ENCODE measurements around the gene MTPN. TPM values are rescaled to one million over a fixed set of nuclear protein-coding genes. Genes with fewer than 3 reads are reported as not detected.

Gene MTPN
- total and polyA plus RNA-seq, 10 of the 15 experiments (the other 5 are each of a cell fraction or from before 2014, with no cell fraction given), result 38.7 to 146 (median 85.4) TPM

- Histone ChIP-seq H3K27ac (ENCODE audit: control insufficient read depth, insufficient read depth) (no peak overlapping the region), H3K4me1 (ENCODE audit: control insufficient read depth, insufficient read depth, low read length) (peaks cover 13% of the 10 kb centered on the region), H3K27me3 (replicated peaks in 1 of 2; ENCODE audit: control insufficient read depth in 2 of 2, insufficient read depth in 2 of 2, low read length in 1 of 2) (no peaks in the 10 kb centered on the region), H2AFZ (ENCODE audit: control insufficient read depth, low read depth, low read length) (no peak overlapping the region), H3K4me3 (no peak overlapping the region), H3K4me2 (ENCODE audit: control insufficient read depth, insufficient read depth) (peak overlapping the region; percentile 19; the same call in 1 of the 2 replicates), H4K20me1 (ENCODE audit: control insufficient read depth, insufficient read depth) (no peaks in the 10 kb centered on the region), H3K9ac (ENCODE audit: control insufficient read depth, insufficient read depth, low read length) (no peak overlapping the region), H3K79me2 (ENCODE audit: control insufficient read depth, insufficient read depth, low read length) (peaks cover 57% of the 10 kb centered on the region), H3K9me3 (replicated peaks; ENCODE audit: control insufficient read depth, insufficient read depth, low read length) (no peaks in the 10 kb centered on the region), H3K36me3 (ENCODE audit: control insufficient read depth in 2 of 2, insufficient read depth in 2 of 2, low read length in 1 of 2) (no peaks in the 10 kb centered on the region; a peak in 1 of 4 replicates)
- FAIRE-seq, result no peak
- POLR2A ChIA-PET, result interaction anchor here (0.5 kb wide), 1 partner anchor 1964 kb away, joined by 3 read pairs; no protein-coding TSS in a partner anchor
- in situ Hi-C loops (cut with MboI), result no loop called here
- peak; percentile 73 for ATAC-seq
- SMC1A ChIA-PET (ENCODE audit: uncharacterized antibody, unreplicated experiment), result interaction anchor here (0.6 to 2.4 kb wide), 7 partner anchors 9 to 46 kb away, joined by 3 to 13 read pairs (median 5); no protein-coding TSS in a partner anchor
- no peak for DNase-seq (ENCODE audit: low read depth, low spot score)
- 0% methylated on average over 3 of the region's 3 CpGs for WGBS (ENCODE audit: insufficient coverage, insufficient replicate concordance, low lambda C conversion rate, missing lambda C conversion rate)
- CTCF ChIA-PET, result interaction anchor here (1.4 to 2.3 kb wide), 2 partner anchors 18 to 71 kb away, joined by 4 to 7 read pairs; no protein-coding TSS in a partner anchor
- RAD21 ChIA-PET (ENCODE audit: unreplicated experiment), result interaction anchor here (0.6 to 1.1 kb wide), 7 partner anchors 28 to 228 kb away, joined by 3 read pairs; no protein-coding TSS in a partner anchor
- BruUV-seq (replicated peaks), result no TSS peak
- intact Hi-C loops (cut with micrococcal nuclease; ENCODE audit: unreplicated experiment), result loop anchor here (5.0 kb wide), 1 partner anchor 34 kb away; no protein-coding TSS in a partner anchor
- TF ChIP-seq STAT1 (conservative IDR thresholded peaks at IDR 0.05) (no peak), ASH2L (IDR thresholded peaks at IDR 0.05; ENCODE audit: borderline replicate concordance, low read depth) (no peak), SMAD1 (IDR thresholded peaks at IDR 0.05; ENCODE audit: low read depth, partially characterized antibody) (no peak), JUNB (IDR thresholded peaks at IDR 0.05) (peak; percentile 22; the same call in 1 of the 2 replicates), ZSCAN29 (IDR thresholded peaks at IDR 0.05) (no peak), JUND (IDR thresholded peaks at IDR 0.05; ENCODE audit: low read depth, low read length) (no peak), GATAD2B (conservative IDR thresholded peaks at IDR 0.05; ENCODE audit: low read depth) (no peak), RUNX3 (IDR thresholded peaks at IDR 0.05; ENCODE audit: low read length) (no peak), CUX1 (IDR thresholded peaks at IDR 0.05; ENCODE audit: insufficient replicate concordance, low read depth, low read length) (no peak), MTA3 (IDR thresholded peaks at IDR 0.05; ENCODE audit: borderline replicate concordance, low read length) (no peak)
- TF ChIP-seq, protein P1, sequence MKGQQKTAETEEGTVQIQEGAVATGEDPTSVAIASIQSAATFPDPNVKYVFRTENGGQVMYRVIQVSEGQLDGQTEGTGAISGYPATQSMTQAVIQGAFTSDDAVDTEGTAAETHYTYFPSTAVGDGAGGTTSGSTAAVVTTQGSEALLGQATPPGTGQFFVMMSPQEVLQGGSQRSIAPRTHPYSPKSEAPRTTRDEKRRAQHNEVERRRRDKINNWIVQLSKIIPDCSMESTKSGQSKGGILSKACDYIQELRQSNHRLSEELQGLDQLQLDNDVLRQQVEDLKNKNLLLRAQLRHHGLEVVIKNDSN (IDR thresholded peaks at IDR 0.05; ENCODE audit: borderline replicate concordance, extremely low read length, insufficient read depth, low read depth, low read length), result no peak
- TF ChIP-seq, protein P2, sequence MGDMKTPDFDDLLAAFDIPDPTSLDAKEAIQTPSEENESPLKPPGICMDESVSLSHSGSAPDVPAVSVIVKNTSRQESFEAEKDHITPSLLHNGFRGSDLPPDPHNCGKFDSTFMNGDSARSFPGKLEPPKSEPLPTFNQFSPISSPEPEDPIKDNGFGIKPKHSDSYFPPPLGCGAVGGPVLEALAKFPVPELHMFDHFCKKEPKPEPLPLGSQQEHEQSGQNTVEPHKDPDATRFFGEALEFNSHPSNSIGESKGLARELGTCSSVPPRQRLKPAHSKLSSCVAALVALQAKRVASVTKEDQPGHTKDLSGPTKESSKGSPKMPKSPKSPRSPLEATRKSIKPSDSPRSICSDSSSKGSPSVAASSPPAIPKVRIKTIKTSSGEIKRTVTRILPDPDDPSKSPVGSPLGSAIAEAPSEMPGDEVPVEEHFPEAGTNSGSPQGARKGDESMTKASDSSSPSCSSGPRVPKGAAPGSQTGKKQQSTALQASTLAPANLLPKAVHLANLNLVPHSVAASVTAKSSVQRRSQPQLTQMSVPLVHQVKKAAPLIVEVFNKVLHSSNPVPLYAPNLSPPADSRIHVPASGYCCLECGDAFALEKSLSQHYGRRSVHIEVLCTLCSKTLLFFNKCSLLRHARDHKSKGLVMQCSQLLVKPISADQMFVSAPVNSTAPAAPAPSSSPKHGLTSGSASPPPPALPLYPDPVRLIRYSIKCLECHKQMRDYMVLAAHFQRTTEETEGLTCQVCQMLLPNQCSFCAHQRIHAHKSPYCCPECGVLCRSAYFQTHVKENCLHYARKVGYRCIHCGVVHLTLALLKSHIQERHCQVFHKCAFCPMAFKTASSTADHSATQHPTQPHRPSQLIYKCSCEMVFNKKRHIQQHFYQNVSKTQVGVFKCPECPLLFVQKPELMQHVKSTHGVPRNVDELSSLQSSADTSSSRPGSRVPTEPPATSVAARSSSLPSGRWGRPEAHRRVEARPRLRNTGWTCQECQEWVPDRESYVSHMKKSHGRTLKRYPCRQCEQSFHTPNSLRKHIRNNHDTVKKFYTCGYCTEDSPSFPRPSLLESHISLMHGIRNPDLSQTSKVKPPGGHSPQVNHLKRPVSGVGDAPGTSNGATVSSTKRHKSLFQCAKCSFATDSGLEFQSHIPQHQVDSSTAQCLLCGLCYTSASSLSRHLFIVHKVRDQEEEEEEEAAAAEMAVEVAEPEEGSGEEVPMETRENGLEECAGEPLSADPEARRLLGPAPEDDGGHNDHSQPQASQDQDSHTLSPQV (IDR thresholded peaks at IDR 0.05), result no peak
These were observed 38.6 kb downstream of the MTPN start for GRCh38 chr7:135938563-135938962.

Data from GM12878 (cell line).